ENCODE measurements around the gene MYO1G. TPM values are rescaled to one million over a fixed set of nuclear protein-coding genes. Genes with fewer than 3 reads are reported as not detected.
A peak's percentile ranks its signal among the peaks of the same experiment; 100 is the strongest.

Gene MYO1G
- total RNA-seq, 1 donor from 2014 or later = 8.7 TPM

DNA sequence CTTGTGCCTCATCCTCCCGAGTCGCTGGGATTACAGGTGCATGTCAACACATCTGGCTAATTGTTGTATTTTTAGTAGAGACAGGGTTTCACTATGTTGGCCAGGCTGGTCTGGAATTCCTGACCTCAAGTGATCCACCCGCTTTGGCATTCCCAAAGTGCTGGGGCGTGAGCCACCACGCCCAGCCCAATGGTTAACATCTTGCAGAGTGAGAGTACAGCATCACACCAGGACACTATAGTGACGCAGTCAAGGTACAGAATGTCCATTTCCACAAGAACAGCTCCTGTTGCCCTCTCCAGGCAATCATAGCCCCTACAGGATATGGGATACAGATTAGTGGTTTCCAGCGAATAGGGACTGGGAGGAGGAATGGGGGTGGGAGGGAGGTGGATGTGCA, 34.0 kb downstream of the MYO1G start:
- peak; percentile 65 for DNase-seq (ENCODE audit: low spot score)

DNA sequence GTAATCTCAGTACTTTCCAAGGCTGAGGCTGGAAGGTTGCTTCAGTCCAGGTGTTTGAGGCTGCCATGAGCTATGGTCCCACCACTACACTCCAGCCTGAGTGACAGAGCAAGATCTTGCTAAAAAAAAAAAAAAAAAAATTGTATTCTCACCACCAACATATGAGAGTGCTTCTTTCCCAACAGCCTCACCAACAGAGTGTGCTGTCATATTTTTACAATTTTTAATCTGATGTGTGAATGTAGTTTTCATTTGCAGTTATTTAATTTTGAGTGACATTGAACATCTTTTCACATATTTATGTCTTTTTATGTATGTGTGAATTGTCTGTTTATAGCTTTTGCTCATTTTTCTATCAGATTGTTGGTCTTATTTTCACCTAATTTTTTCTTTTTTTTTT, 35.2 kb downstream of the MYO1G start:
- DNase-seq (ENCODE audit: low spot score) = no peak

DNA sequence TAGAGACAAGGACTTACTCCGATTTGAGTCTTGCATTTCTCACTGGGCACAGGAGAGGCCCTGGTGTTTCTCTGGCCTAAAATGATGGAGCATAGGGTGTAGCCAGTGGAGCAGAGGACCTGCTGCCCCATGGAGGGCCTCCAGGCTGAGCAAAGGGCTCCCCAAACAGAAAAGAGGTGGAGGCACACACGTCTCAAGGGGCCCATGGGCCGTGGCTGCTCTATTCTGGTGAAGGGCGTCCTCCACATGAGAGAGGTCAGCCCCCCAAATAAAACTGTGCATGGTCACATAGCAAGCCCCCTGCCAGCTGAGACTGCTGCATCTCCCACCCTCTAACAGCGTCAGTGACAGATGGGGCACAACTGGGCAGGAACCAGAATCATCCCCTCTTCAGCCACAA, 41.4 kb downstream of the MYO1G start:
- DNase-seq (ENCODE audit: low spot score) = peak; percentile 77

DNA sequence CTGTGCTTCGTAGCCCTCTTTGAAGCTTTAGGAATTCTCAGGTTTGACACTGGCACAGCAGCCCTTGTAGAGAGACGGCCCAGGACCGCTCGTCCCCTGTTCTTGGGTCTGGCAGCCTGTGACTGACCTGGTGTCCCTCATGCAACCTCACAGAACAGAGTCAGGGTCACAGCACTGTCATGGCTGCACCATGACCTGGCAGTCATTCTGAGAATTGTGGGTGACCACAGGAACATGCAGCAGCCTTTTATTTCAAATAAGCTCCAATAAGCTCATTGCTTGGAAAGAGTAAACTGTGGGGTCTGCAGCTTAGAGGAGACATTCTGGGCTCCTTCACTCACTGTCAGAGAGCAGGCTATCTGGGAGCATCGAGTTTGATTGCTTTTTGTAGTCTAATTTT, 42.5 kb downstream of the MYO1G start:
- DNase-seq (ENCODE audit: low spot score) = peak; percentile 41

DNA sequence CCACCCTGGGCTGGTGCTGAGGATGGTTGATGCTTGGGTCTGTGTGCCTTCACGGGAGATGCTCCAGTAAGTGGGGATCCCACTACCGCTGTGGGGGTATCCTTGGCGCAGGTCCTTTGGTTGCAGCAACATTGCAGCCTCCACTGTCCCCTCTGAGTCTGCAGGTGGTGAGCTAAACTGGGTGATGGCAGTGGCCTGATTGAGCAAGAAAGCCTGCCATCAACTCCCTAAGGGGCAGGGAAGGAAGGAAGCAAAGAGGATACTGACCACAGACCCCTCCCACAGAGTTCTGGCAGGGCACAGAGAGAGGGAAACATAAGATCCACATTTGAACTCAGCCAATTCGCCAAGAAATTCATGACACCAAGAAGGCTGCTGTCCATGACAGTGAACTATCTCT, 43.2 kb downstream of the MYO1G start:
- no peak for DNase-seq (ENCODE audit: low spot score)

DNA sequence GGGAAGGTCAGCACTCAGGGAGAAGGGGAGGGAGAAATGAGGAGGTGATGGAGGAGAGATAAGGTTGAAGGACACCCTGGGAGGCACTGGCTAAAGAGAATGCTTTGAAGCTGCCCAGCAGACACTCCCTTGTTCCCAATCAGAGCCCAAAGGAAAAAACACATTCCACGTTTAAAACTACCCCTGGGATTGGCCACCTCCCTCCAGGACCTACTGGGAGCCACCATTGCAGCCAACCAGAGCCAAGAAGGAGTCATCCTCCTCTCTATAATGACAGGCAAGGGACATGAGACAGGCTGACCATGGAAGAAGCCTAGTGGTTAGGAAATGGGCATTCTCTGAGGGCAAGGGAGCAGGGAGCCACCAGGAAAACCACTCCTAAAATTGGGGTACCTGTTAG, 43.8 kb downstream of the MYO1G start:
- no peak for DNase-seq (ENCODE audit: low spot score)

DNA sequence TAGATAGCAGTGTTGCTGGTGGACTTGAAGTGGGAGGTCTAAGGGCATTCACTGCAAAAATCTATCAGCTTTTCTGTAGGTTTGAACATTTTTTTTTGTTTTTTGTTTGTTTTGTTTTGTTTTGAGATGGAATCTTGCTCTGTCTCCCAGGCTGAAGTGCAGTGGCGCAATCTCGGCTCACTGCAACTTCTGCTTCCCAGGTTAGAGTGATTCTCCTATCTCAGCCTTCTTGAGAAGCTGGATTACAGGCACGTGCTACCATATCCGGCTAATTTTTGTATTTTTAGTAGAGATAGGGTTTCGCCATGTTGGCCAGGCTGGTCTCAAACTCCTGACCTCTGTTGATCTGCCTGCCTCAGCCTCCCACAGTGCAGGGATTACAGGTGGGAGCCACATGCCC, 44.3 kb downstream of the MYO1G start:
- peak; percentile 67 for DNase-seq (ENCODE audit: low spot score)

DNA sequence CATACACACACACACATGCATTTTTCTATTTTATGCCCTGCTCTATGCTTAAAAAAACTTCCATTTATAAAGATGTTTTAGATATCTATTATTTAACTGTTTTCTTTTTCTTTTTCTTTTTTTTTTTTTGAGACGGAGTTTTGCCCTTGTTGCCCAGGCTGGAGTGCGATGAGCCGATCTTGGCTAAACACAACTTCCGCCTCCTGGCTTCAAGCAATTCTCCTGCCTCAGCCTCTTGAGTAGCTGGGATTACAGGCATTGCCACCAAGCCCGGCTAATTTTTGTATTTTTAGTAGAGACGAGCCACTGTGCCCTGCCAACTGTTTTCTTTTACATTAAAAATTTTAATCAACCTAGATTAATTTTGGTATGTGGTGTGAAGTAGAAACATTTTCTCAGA, 47.9 kb downstream of the MYO1G start:
- peak; percentile 14 for DNase-seq (ENCODE audit: low spot score)

DNA sequence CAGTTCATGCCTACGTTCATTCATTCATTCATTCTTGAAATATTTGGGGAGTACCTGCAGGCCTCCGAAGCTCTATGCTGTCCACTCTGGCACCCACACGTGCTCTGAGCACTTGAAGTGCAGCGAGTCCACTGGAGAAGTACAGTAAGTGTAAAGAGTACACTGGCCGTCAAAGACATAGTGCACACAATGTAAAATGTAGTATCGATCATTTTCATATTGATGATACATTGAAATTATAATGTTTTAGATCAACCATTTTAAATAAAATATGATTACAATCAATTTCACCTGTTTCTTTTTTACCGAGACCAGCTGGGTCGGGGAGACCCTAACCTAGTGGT, 56.5 kb downstream of the MYO1G start:
- peak; percentile 0 for DNase-seq (ENCODE audit: low spot score)

DNA sequence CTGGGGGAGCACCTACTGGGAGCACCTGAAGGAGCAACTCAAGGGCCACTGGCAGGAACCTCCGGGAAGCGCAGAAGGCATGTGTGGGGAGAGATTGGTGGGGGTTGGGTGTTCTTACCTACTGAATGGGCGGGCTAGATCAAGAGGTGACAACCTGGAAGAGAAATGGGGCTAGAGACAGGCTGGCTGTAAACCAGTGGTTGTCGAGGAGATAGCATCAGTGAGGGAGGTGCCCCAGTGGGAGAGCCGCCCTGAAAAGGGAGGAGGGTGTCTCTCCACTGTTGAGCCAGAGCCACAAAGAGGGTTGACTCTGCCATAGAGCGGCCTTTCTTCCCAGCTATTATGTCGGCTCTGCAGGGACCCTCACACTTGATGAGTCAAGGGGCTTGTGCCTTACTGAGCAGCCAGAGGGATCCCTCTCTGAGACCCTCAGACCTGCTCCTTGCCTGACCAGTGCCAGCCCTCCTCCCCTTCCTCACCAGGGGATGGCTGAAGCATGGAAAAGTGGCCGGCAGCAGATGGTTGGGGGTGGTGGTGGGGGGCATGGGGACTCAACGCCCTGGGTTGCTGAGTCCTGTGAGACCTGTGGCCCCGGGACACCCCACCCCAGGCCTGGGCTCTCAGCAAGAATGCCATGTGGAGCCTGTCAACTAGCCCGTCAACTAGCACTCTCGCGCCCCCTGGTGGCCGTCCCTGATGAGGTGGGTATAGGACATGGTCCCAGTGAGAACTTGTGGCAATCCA, 57.0 kb downstream of the MYO1G start:
- DNase-seq (ENCODE audit: low spot score) = peak; percentile 96

DNA sequence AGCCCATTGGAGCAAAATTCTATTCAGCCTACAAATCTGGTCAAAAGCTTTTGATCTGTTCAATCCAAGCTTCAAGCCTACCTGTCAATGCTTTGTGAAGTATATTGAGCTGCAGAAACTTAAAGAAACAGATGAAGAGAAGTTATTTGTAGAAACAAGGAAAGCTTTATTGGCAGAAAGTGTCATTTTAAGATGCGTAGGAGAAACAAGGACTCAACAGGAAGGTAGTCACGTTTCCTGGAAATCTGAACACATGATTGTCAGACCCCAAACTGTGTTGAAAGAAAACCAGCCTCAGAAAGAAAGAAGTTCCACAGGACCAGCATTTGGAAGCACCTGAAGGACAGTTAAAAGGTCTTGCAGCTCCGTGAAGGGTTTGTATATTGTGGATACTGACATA, 58.7 kb downstream of the MYO1G start:
- DNase-seq (ENCODE audit: low spot score) = no peak

DNA sequence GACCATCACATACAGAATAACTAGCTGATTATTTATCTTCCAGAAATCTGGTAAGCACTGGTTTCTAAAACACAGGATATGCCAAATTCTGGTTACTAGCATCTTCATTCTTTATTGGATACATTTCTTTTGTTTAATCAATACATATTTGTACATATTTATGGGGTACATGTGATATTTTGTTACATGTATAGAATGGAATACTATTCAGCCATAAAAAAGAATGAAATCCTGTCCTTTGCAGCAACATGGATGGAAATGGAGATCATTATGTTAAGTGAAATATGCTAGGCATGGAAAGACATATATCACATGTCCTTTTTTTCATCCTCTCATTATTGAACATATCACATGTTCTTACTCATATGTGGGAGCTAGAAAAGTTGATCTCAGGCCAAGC, 60.8 kb downstream of the MYO1G start:
- DNase-seq (ENCODE audit: low spot score) = no peak

DNA sequence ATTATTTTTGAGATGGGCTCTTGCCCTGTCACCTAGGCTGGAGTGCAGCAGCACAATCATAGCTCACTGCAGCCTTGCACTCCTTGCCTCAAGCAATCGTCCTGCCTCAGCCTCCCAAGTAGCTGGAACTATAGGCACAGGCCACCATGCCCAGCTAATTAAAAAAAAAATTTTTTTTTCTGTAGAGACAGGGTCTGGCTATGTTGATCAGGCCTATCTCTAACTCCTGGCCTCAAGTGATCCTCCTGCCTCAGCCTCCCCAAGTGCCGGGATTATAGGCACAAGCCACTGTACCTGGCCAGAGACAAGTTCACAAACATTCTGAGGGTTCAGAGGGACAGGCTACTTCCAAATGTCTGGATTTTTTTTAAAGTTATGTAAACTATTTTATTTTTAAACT, 61.4 kb downstream of the MYO1G start:
- peak; percentile 51 for DNase-seq (ENCODE audit: low spot score)

DNA sequence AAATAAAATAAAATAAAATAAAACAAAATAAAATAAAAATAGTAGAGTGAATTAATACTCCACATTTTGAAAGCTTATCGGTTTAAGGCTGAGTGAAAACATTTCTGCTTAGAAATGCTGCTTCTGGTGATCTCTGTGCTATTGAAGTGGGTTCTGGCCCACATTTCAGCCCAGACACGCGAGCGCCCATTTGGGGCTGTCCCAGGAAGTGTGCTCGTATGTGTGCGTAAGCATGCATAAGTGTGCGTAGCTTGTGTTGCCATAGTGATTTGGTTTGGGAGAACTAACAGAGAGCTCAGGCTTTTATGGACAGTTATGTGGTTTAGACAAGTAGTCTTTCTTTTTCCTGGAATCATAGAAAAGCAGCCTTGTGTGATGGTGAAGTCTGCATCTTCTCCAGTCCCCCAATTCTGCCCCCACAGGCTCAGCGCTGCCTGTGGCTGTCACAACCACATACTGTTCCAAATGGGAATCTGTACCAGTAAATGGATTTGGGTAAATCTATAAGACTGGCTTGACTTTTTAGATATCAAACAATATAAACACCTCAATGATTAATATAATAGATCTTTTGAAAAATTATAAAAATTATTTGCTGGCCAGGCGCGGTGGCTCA, 63.7 kb downstream of the MYO1G start:
- DNase-seq (ENCODE audit: low spot score) = no peak

DNA sequence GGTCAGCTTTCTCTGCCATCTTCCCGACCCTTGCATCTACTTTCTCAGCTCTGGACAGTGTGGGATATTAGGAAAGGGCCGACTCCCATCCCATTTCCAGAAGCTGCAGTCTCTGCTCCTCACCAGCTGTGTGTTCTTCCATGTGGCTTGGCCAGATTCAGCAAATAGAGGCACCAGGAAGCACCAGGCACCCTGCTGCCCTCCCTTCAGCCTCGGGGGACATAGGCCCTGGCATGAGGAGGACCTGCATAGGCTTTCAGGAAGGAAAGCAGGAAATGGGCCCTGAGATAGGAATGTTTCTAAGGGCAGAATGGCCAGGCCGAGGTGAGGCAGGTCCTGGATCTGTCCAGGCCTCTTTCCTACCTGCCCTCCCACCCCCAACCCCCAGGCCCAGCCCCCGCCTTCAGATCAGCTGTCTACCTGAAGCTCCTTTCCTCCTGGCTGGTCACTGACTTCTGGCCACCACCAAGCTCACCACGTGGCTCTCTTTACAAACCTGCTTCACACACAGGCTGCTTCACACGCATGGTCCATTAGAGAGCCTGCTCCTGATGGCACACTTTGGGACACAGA, 66.0 kb downstream of the MYO1G start:
- DNase-seq (ENCODE audit: low spot score) = no peak

Other genes starting within 250 kb of the MYO1G start
- gene ZMIZ2, start 230.2 kb downstream of the MYO1G start, total RNA-seq = 47.8 TPM
- gene PPIA, start 182.3 kb downstream of the MYO1G start, total RNA-seq = 1,211 TPM
- 92.3 TPM for gene H2AZ2, start 130.9 kb downstream of the MYO1G start, total RNA-seq
- gene PURB, start 93.5 kb downstream of the MYO1G start, total RNA-seq = 25.4 TPM
- gene CCM2, start 21.2 kb upstream of the MYO1G start, total RNA-seq = 53.2 TPM
- gene NACAD, start 110.0 kb upstream of the MYO1G start, total RNA-seq = 6.2 TPM
- gene TBRG4, start 132.7 kb upstream of the MYO1G start, total RNA-seq = 49.8 TPM
- 49.2 TPM for gene RAMP3, start 178.8 kb upstream of the MYO1G start, total RNA-seq